NCI-H2081 treated with DMSO at 0.1 percent for 48 hours (cell line): Measurements from ENCODE around the gene THEM5.
"Not testable (repeated sequence)": the region's sequence is repeated elsewhere in the genome, so short reads cannot be mapped to it uniquely, and the experiment has no call there.

Experiments used
- DNase-seq: peaks from one replicate; lab custom pipeline; 2025; lab: John Stamatoyannopoulos, UW

The THEM5 gene

GRCh38 chr1:151867765-151868411 is 14.4 kb upstream of the THEM5 start:
- DNase-seq: no peak

- DNase-seq: no peak
Observed at GRCh38 chr1:151867321-151867720, 13.8 kb upstream of the THEM5 start.

GRCh38 chr1:151864411-151864810 is 10.9 kb upstream of the THEM5 start:
- DNase-seq: no peak

GRCh38 chr1:151862604-151863003 is 9.1 kb upstream of the THEM5 start:
- DNase-seq: no peak

- DNase-seq: no peak
Observed at GRCh38 chr1:151860504-151861187, 7.1 kb upstream of the THEM5 start.

GRCh38 chr1:151859891-151860293 is 6.4 kb upstream of the THEM5 start:
- DNase-seq: no peak

GRCh38 chr1:151858886-151859665 is 5.6 kb upstream of the THEM5 start:
- DNase-seq: no peak

GRCh38 chr1:151858030-151858746 is 4.7 kb upstream of the THEM5 start:
- DNase-seq: no peak

- DNase-seq: no peak
Observed at GRCh38 chr1:151855933-151856332, 2.4 kb upstream of the THEM5 start.

GRCh38 chr1:151855516-151855915 is 2.0 kb upstream of the THEM5 start:
- DNase-seq: not testable (repeated sequence)

GRCh38 chr1:151854658-151855057 is 1.1 kb upstream of the THEM5 start:
- no peak for DNase-seq

- no peak for DNase-seq
Observed at GRCh38 chr1:151852733-151853132, 779 bp downstream of the THEM5 start.

- no peak for DNase-seq
Observed at GRCh38 chr1:151851886-151852285, 1.6 kb downstream of the THEM5 start.

- no peak for DNase-seq
Observed at GRCh38 chr1:151849871-151850270, 3.6 kb downstream of the THEM5 start.

- DNase-seq: no peak
Observed at GRCh38 chr1:151849126-151849525, 4.4 kb downstream of the THEM5 start.

- DNase-seq: no peak
Observed at GRCh38 chr1:151847867-151848596, 5.5 kb downstream of the THEM5 start.

GRCh38 chr1:151846686-151847237 is 6.8 kb downstream of the THEM5 start:
- DNase-seq: no peak

GRCh38 chr1:151846062-151846568 is 7.4 kb downstream of the THEM5 start:
- DNase-seq: no peak

GRCh38 chr1:151843398-151843797 is 10.1 kb downstream of the THEM5 start:
- no peak for DNase-seq

- no peak for DNase-seq
Observed at GRCh38 chr1:151841141-151841540, 12.4 kb downstream of the THEM5 start.

- no peak for DNase-seq
Observed at GRCh38 chr1:151840421-151840820, 13.1 kb downstream of the THEM5 start.
